ENCODE results near the gene LCN15. TPM values are rescaled to one million over a fixed set of nuclear protein-coding genes. Genes with fewer than 3 reads are reported as not detected.

The LCN15 gene
- total and polyA plus RNA-seq, 4 donors = not detected

DNA sequence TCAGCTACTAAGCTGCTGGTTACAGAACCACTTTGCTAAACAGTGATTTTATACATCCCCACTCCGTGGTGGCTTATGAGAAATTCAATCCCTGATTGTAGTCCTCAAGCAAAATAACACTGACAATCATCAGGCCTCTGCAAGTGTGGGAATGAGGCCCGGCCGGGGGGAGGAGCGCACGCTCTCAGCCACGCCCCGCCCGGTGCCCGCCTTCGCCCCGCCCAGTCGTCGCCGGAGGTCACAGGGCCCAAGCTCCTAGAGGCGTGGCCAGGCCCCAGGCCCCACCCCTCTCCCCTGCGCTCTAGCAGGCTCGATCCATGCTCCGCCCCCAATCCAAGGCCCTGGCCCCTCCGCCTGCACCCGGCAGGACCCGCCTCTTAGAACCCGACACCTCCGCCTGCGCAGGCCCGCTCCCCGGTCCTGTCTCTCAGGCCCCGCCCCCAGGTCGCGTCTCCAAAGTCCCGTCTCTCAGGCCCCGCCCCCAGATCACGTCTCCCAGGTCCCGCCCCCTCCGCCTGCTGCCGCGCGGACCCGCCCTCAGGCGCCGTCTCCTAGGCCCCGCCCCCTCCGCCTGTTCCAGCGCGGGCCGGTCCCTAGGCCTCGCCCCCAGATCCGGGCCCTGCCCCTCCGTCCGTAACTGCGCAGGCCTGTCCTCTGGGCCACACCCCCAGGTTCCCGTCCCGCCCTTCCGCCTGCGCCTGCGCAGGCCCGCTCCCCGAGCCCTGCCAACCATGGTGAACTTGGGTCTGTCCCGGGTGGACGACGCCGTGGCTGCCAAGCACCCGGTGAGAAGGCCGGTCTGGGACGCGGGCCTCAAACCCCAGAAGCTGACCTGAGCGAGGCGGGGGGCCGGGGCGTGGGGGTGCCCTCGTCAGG is 26.6 kb upstream of the LCN15 start, which contains the start of gene TMEM141:
Gene TMEM141 (plus strand): TSS at position 705 of the 876 bp plus-strand sequence. CDS start 27 bp downstream, at position 732.
- peaks cover 6 to 62% (median 51%) of the 10 kb centered on the region in 4 donors for H3K4me1 ChIP-seq (ENCODE audit: control insufficient read depth in 4 of 4, insufficient read depth in 4 of 4, low read length in 3 of 4)
- H3K9me3 ChIP-seq (ENCODE audit: control insufficient read depth in 4 of 4, low read length in 3 of 4) = no peaks in the 10 kb centered on the region
- WGBS = under 1% methylated on average over 70 of the region's 70 CpGs
- H3K27ac ChIP-seq (ENCODE audit: low read depth in 1 of 2, low read length in 2 of 2) = peak within 1 kb of the TSS; percentile 91 to 92
- peak; percentile 4 for TF ChIP-seq REST (IDR thresholded peaks at IDR 0.05)
- no peak for TF ChIP-seq JUND (IDR thresholded peaks at IDR 0.05)
- TF ChIP-seq SP1 (IDR thresholded peaks at IDR 0.05) = peak; percentile 88
- TF ChIP-seq EGR1 (IDR thresholded peaks at IDR 0.05; ENCODE audit: low read depth in 2 of 2) = no peak
- peak in 1 of 2 donors; percentile 79 for TF ChIP-seq GABPA (IDR thresholded peaks at IDR 0.05 in 1 of 2, conservative IDR thresholded peaks at IDR 0.05 in 1 of 2)
- TF ChIP-seq HNF4A (conservative IDR thresholded peaks at IDR 0.05) = no peak
- no peak for TF ChIP-seq ZBTB33 (IDR thresholded peaks at IDR 0.05)
- no peak for TF ChIP-seq HNF4G (IDR thresholded peaks at IDR 0.05)
- TF ChIP-seq RXRA (IDR thresholded peaks at IDR 0.05) = no peak
- TF ChIP-seq, protein P1, sequence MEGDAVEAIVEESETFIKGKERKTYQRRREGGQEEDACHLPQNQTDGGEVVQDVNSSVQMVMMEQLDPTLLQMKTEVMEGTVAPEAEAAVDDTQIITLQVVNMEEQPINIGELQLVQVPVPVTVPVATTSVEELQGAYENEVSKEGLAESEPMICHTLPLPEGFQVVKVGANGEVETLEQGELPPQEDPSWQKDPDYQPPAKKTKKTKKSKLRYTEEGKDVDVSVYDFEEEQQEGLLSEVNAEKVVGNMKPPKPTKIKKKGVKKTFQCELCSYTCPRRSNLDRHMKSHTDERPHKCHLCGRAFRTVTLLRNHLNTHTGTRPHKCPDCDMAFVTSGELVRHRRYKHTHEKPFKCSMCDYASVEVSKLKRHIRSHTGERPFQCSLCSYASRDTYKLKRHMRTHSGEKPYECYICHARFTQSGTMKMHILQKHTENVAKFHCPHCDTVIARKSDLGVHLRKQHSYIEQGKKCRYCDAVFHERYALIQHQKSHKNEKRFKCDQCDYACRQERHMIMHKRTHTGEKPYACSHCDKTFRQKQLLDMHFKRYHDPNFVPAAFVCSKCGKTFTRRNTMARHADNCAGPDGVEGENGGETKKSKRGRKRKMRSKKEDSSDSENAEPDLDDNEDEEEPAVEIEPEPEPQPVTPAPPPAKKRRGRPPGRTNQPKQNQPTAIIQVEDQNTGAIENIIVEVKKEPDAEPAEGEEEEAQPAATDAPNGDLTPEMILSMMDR (IDR thresholded peaks at IDR 0.05; ENCODE audit: low read depth, low read length, missing input control) = no peak
- no peak for TF ChIP-seq FOXA2 (IDR thresholded peaks at IDR 0.05)
- peak; percentile 66 for TF ChIP-seq YY1 (IDR thresholded peaks at IDR 0.05)
- no peak for TF ChIP-seq FOXA1 (IDR thresholded peaks at IDR 0.05)
- TF ChIP-seq NR2F2 (IDR thresholded peaks at IDR 0.05) = no peak
- TF ChIP-seq, protein P2, sequence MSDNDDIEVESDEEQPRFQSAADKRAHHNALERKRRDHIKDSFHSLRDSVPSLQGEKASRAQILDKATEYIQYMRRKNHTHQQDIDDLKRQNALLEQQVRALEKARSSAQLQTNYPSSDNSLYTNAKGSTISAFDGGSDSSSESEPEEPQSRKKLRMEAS (IDR thresholded peaks at IDR 0.05) = peak; percentile 24
- peak; percentile 21 to 22 for TF ChIP-seq RAD21 (IDR thresholded peaks at IDR 0.05)
- no peak for TF ChIP-seq TAF1 (conservative IDR thresholded peaks at IDR 0.05)
- TF ChIP-seq ATF3 (IDR thresholded peaks at IDR 0.05) = no peak
- H3K4me3 ChIP-seq (ENCODE audit: low read depth in 1 of 3, low read length in 3 of 3) = peak within 1 kb of the TSS; percentile 67 to 78 (median 75)
- H3K36me3 ChIP-seq (ENCODE audit: control insufficient read depth in 4 of 4, insufficient read depth in 3 of 4, low read depth in 1 of 4, low read length in 3 of 4) = peaks cover 0 to 2% (median under 1%) of the 10 kb centered on the region in 4 donors
- peak; percentile 100 for DNase-seq (ENCODE audit: low spot score)
- no peaks in the 10 kb centered on the region for H3K27me3 ChIP-seq (ENCODE audit: control insufficient read depth in 4 of 4, insufficient read depth in 4 of 4, low read length in 3 of 4)
- peak within 1 kb of the TSS; percentile 60 to 76 for H3K9ac ChIP-seq (ENCODE audit: low read depth in 1 of 2, low read length in 2 of 2)

Measured in liver (tissue), 9 donors.